ENCODE data around the gene SH2D3C. TPM values are rescaled to one million over a fixed set of nuclear protein-coding genes. Genes with fewer than 3 reads are reported as not detected.

SH2D3C gene
- total RNA-seq, 2 donors from 2014 or later, result 11.5 to 16.5 TPM

DNA sequence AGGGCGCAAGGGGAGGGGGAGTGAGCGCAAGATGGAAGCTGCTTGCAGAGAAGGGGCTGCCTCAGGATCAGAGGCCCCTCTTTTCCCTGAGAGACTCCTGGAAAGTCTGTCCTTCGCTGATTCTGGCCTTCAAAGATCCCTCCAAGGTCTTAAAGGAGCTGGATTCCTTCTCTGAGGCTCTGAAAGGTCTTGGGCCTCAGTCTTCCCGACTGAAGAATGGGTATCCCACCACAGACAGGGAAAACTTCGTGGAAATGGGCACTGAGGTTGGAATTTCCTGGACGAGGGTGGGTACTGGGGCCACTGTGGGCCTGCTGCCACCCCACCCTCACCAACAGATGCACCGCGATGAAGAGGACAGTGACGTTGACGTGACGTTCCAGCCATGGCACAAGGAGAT, 66.1 kb downstream of the SH2D3C start:
- Histone ChIP-seq H3K36me3 (no peaks in the 10 kb centered on the region), H3K4me1 (peaks cover 0 to 19% of the 10 kb centered on the region in 2 donors), H3K4me3 (no peak overlapping the region), H3K27me3 (no peaks in the 10 kb centered on the region), H3K9me3 (no peaks in the 10 kb centered on the region), H3K27ac (no peak overlapping the region)
- TF ChIP-seq, protein P1, sequence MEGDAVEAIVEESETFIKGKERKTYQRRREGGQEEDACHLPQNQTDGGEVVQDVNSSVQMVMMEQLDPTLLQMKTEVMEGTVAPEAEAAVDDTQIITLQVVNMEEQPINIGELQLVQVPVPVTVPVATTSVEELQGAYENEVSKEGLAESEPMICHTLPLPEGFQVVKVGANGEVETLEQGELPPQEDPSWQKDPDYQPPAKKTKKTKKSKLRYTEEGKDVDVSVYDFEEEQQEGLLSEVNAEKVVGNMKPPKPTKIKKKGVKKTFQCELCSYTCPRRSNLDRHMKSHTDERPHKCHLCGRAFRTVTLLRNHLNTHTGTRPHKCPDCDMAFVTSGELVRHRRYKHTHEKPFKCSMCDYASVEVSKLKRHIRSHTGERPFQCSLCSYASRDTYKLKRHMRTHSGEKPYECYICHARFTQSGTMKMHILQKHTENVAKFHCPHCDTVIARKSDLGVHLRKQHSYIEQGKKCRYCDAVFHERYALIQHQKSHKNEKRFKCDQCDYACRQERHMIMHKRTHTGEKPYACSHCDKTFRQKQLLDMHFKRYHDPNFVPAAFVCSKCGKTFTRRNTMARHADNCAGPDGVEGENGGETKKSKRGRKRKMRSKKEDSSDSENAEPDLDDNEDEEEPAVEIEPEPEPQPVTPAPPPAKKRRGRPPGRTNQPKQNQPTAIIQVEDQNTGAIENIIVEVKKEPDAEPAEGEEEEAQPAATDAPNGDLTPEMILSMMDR (IDR thresholded peaks at IDR 0.05), result no peak
- no peak for DNase-seq (ENCODE audit: low spot score)

DNA sequence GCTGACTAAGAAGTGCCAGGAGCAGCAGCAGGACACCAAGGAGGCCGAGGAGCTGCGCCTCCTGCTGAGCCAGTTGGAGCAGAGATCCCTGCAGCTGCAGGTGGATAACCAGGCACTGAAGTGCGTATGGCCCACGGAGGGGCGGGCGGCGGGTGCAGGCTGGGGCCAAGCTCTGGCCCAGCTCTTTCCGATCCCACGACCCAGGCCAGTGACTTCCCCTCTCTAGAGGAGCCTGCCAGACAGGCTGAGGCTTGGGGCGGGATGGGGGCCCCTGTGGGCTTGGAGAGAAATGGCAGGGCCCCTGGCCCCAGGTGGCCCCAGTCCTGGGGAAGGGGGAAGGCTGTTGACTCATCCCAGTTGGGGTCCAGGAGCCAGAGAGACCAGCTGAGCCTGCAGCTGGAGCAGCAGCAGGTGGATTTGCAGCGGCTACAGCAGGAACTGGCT, 66.6 kb downstream of the SH2D3C start:
- Histone ChIP-seq H3K4me1 (peaks cover 0 to 19% of the 10 kb centered on the region in 2 donors), H3K36me3 (no peaks in the 10 kb centered on the region), H3K27me3 (no peaks in the 10 kb centered on the region), H3K9me3 (no peaks in the 10 kb centered on the region), H3K27ac (no peak overlapping the region), H3K4me3 (no peak overlapping the region)
- TF ChIP-seq, protein P1 (IDR thresholded peaks at IDR 0.05), result no peak
- DNase-seq (ENCODE audit: low spot score), result no peak

DNA sequence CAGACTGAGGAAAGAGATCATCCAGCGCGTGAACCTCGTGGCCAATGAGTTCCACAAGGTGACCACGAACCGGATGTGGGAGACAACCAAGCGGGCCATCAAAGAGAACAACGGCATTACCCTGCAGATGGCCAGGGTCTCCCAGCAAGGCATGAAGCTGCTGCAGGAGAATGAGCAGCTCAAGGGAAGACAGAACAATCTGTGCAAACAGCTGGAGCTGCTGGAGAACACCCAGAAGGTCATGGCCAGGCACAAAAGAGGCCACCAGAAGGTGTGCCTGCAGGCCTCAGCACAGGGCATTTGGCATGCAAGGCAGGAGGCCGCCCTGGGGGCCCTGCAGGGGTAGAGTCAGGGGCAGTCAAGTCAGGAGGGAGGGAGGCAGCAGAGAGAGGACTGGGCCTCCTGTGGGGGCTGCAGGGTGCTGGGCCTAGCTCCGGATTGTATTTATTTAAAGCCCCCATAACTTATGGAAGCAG, 67.2 kb downstream of the SH2D3C start:
- Histone ChIP-seq H3K27me3 (no peaks in the 10 kb centered on the region), H3K4me1 (peaks cover 0 to 17% of the 10 kb centered on the region in 2 donors), H3K4me3 (no peak overlapping the region), H3K36me3 (no peaks in the 10 kb centered on the region), H3K27ac (no peak overlapping the region), H3K9me3 (no peaks in the 10 kb centered on the region)
- no peak for DNase-seq (ENCODE audit: low spot score)
- TF ChIP-seq, protein P1 (IDR thresholded peaks at IDR 0.05), result no peak

DNA sequence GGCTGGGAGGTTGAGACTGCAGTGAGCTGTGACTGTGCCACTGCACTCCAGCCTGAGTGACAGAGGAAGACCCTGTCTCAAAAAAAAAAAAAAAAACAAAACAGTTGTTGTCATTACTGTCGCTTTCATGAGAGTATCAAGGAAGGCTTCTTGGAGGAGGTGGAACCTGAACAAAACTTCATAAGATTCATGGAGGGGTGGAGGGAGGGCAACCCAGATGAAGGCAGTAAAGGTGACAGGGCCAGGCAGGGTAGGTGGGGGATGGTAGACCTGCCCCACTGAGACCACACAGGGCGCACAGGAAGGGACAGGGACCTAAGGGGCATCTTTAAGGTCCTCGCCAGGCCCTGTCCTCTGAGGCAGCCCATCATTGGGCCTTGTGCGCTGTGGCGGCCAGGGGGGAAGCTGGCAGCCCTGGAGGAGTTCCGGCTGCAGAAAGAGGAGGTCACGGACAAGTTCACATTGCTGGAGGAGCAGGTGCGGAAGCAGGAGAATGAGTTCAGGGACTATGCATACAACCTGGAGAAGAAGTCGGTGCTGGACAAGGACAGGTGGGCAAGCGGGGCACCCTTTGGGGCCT, 68.2 kb downstream of the SH2D3C start:
- Histone ChIP-seq H3K4me1 (peaks cover 0 to 13% of the 10 kb centered on the region in 2 donors), H3K4me3 (no peak overlapping the region), H3K9me3 (no peaks in the 10 kb centered on the region), H3K27ac (no peak overlapping the region), H3K36me3 (no peaks in the 10 kb centered on the region), H3K27me3 (no peaks in the 10 kb centered on the region)
- TF ChIP-seq, protein P1 (IDR thresholded peaks at IDR 0.05), result no peak
- no peak for DNase-seq (ENCODE audit: low spot score)

DNA sequence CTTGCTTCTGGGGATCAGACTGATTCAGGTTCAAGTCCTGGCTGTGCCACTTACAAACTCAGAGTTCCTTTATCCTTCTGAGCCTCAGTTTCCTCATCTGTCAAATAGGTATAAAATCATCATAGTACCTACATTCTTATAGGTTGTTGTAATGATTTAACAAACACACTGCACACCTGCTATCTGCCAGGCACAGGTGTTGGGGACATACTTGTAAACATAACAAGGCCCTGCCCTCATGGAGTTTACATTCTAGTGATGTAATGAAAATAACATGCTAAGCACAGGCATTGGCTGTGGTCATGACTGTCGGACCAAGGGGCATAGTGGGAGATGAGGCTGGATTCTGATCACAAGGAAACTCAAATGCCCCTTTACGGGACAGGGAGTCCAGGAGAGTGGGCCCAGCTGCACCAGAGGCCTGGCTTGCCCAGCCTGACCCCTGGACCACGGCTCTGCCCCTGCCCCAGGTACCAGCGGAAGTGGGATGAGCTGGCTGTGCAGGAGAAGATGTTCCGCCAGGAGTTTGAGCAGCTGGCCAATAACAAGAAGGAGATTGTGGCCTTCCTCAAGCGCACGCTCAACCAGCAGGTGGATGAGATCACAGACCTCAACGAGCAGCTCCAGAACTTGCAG, 69.4 kb downstream of the SH2D3C start:
- Histone ChIP-seq H3K9me3 (no peaks in the 10 kb centered on the region), H3K4me1 (peaks cover 0 to 2% of the 10 kb centered on the region in 2 donors), H3K27ac (no peak overlapping the region), H3K27me3 (no peaks in the 10 kb centered on the region), H3K4me3 (no peak overlapping the region), H3K36me3 (no peaks in the 10 kb centered on the region)
- TF ChIP-seq, protein P1 (IDR thresholded peaks at IDR 0.05), result no peak
- no peak for DNase-seq (ENCODE audit: low spot score)
